ENCODE results near the gene KCNH8.
A peak's percentile ranks its signal among the peaks of the same experiment; 100 is the strongest.

DNA sequence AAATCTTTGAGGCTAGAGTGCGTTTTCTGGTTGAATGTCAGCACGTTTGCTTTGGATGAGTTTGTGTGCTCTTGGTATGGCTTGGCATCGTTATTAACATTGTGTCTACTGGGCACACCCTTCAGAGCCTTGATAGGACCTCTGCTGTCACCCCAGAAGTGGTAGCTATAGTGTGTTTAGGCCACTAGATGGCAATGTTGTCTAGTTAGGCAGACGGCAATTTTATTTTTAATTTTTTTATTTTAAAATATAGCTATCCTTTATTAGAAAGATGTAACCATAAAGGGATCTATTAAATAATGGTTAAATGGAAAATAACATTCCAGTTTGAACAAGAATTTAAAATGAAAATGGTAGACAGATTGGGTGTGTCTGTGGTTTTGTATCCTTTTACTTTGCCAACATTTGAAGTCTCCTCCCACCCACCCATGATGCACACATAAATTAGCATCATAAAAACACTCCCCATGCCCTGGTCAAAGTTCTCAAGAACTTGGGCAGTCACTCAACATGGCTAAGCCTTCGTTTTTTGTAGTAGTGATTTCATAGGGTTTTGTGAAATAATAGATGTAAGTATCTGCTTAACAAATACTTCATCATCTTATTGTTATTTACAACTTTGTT is 200.7 kb downstream of the KCNH8 start:
- TF ChIP-seq, protein P1, sequence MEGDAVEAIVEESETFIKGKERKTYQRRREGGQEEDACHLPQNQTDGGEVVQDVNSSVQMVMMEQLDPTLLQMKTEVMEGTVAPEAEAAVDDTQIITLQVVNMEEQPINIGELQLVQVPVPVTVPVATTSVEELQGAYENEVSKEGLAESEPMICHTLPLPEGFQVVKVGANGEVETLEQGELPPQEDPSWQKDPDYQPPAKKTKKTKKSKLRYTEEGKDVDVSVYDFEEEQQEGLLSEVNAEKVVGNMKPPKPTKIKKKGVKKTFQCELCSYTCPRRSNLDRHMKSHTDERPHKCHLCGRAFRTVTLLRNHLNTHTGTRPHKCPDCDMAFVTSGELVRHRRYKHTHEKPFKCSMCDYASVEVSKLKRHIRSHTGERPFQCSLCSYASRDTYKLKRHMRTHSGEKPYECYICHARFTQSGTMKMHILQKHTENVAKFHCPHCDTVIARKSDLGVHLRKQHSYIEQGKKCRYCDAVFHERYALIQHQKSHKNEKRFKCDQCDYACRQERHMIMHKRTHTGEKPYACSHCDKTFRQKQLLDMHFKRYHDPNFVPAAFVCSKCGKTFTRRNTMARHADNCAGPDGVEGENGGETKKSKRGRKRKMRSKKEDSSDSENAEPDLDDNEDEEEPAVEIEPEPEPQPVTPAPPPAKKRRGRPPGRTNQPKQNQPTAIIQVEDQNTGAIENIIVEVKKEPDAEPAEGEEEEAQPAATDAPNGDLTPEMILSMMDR (conservative IDR thresholded peaks at IDR 0.05 in 1 of 2, IDR thresholded peaks at IDR 0.05 in 1 of 2; ENCODE audit: extremely low read depth in 1 of 2, insufficient read depth in 1 of 2, low read depth in 1 of 2, low read length in 2 of 2): peak; percentile 69 to 74
- TF ChIP-seq EZH2 (IDR thresholded peaks at IDR 0.05; ENCODE audit: borderline replicate concordance, low read length): no peak

Data from mammary epithelial cell (primary cell).